Esophagus (tissue), 2 donors: Measurements from ENCODE around the gene MRPL21. TPM values are rescaled to one million over a fixed set of nuclear protein-coding genes. Genes with fewer than 3 reads are reported as not detected.

Experiments used
- H3K27ac ChIP-seq, 2 donors: one replicate each; pipeline ENCODE4 v1.5.1; 2013; ENCODE audit warnings: low read depth in 2 of 2, mild to moderate bottlenecking in 2 of 2, inconsistent platforms in 1 of 2, low read length in 1 of 2, moderate library complexity in 1 of 2
- H3K27me3 ChIP-seq, 2 donors: one replicate each; pipeline ENCODE4 v1.6.1; 2013; ENCODE audit warnings: low read length in 2 of 2, control low read depth in 1 of 2, mild to moderate bottlenecking in 1 of 2; ENCODE audit not compliant: insufficient read depth in 2 of 2, control insufficient read depth in 1 of 2
- H3K36me3 ChIP-seq, 2 donors: one replicate each; pipeline ENCODE4 v1.6.1; 2013; ENCODE audit warnings: low read length in 1 of 2; ENCODE audit not compliant: control insufficient read depth in 2 of 2, insufficient read depth in 2 of 2
- H3K4me1 ChIP-seq, 2 donors: one replicate each; pipeline ENCODE4 v1.6.1; 2013; ENCODE audit warnings: low read length in 1 of 2; ENCODE audit not compliant: control insufficient read depth in 2 of 2, insufficient read depth in 2 of 2
- H3K4me3 ChIP-seq, 2 donors: one replicate each; pipeline ENCODE4 v1.5.1; 2013; ENCODE audit warnings: low read length in 2 of 2, mild to moderate bottlenecking in 2 of 2, low read depth in 1 of 2, moderate library complexity in 1 of 2
- H3K9me3 ChIP-seq, 2 donors: one replicate each; pipeline ENCODE4 v1.6.1; 2013; ENCODE audit warnings: mild to moderate bottlenecking in 2 of 2, low read depth in 1 of 2, low read length in 1 of 2, moderate library complexity in 1 of 2; ENCODE audit not compliant: control insufficient read depth in 2 of 2, insufficient read depth in 1 of 2
- WGBS, 2 donors: extraction: QIAGEN DNeasy Blood & Tissue Kit; methylation state at CpG; one replicate each; pipeline ENCODE4 v1.1.7; 2013; 5-methylcytosine and 5-hydroxymethylcytosine counted together
- polyA plus RNA-seq, 2 donors: library from polyadenylated mRNA; stranded (reverse); fragments of 200-250 nt; gene quantifications; one replicate each; pipeline ENCODE4 v1.2.3, GENCODE V29; 2013
- donor health status: healthy with polysubstance abuse.
- donor health status: Bipolar disorder and iron deficiency.

MRPL21 gene
- polyA plus RNA-seq, 2 donors = 63.0 to 77.6 TPM

- no peaks in the 10 kb centered on the region for H3K27me3 ChIP-seq
- no peak overlapping the region for H3K4me3 ChIP-seq
- no peaks in the 10 kb centered on the region for H3K9me3 ChIP-seq
- peak overlapping the region in 1 of 2 donors; percentile 6 for H3K27ac ChIP-seq
- 89 to 92% methylated on average over 15 of the region's 15 CpGs for WGBS, 2 donors
- no peaks in the 10 kb centered on the region for H3K4me1 ChIP-seq
- H3K36me3 ChIP-seq = peaks cover 11 to 76% of the 10 kb centered on the region in 2 donors
These were observed 31.4 kb upstream of the MRPL21 start for GRCh38 chr11:68935066-68935465.

GRCh38 chr11:68934666-68935065 lies 31.0 kb upstream of the MRPL21 start:
- H3K4me1 ChIP-seq = no peaks in the 10 kb centered on the region
- WGBS, 2 donors = 90 to 95% methylated on average over 13 of the region's 13 CpGs
- H3K36me3 ChIP-seq = peaks cover 15 to 76% of the 10 kb centered on the region in 2 donors
- no peak overlapping the region for H3K4me3 ChIP-seq
- peak overlapping the region in 1 of 2 donors; percentile 39 for H3K27ac ChIP-seq
- H3K9me3 ChIP-seq = no peaks in the 10 kb centered on the region
- H3K27me3 ChIP-seq = no peaks in the 10 kb centered on the region

GRCh38 chr11:68934321-68934645 lies 30.7 kb upstream of the MRPL21 start:
- Histone ChIP-seq H3K9me3 (no peaks in the 10 kb centered on the region), H3K27me3 (no peaks in the 10 kb centered on the region), H3K27ac (peak overlapping the region in 1 of 2 donors; percentile 39), H3K4me3 (no peak overlapping the region), H3K36me3 (peaks cover 19 to 76% of the 10 kb centered on the region in 2 donors), H3K4me1 (no peaks in the 10 kb centered on the region)
- 92 to 95% methylated on average over 12 of the region's 12 CpGs for WGBS, 2 donors

DNA sequence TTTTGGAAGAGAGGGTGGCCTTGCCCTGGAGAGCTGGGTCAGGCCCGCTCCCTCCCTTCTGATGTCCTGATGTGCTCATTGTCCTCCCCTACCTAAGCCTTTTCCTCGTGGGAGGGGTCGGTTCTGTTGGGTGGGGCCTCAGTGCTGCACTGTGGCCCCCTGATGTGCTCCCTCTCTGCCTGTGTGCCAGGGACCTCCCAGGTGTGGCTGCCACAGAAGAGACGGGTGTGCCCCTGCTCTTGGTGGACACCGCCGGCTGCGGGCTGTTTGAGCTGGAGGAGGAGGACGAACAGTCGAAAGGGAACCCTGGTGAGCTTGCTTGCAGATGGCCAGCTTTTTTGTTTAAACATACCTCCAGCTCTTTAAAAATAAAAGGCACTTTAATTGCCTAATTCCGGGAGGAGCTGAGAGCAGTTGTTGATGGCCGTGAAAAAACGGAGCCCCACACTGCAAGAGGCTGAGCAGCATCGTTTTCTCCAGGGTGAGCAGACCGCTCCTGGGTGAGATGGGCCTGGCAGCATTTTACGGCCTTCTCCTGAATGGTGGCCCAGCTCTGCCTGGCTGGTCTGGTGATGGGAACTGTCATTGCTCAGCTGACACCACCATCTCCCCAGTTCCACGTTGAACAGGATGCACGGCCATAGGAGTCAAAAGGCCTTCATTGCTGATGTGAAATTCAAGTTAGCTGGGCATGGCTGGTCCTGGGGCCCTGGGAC lies 30.1 kb upstream of the MRPL21 start:
- H3K9me3 ChIP-seq = no peaks in the 10 kb centered on the region
- 86 to 90% methylated on average over 17 of the region's 17 CpGs for WGBS, 2 donors

DNA sequence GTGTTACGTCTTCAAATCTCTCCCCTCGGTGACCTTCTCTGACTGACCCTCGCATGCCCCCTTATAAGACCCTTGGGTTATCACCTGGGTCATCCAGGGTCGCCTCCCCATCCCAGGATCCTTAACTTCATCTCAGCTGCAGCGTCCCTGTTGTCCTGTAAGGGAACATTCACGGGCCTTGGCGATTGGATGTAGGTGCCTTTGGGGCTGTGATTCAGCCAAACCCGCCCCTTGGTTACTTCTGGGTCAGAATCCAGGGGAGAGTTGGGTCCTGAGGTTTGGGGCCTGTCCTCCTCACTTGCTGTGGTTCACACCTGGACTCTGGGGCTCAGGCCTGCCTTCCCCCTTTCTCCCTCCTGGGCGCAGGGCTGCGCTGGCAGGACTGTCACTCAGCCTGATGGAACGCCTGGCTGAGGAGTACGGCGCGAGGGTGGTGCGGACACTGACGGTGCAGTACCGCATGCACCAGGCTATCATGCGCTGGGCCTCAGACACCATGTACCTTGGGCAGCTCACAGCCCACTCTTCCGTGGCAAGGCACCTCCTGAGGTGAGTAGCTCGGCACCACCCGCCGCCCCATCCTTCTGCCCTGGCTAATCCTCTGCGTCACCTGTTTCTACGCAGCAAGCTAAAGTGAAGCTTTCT lies 29.4 kb upstream of the MRPL21 start:
- Histone ChIP-seq H3K36me3 (peaks cover 15 to 71% of the 10 kb centered on the region in 2 donors), H3K27me3 (no peaks in the 10 kb centered on the region), H3K27ac (peak overlapping the region in 1 of 2 donors; percentile 50), H3K4me3 (no peak overlapping the region), H3K4me1 (no peaks in the 10 kb centered on the region), H3K9me3 (no peaks in the 10 kb centered on the region)
- WGBS, 2 donors = 95 to 96% methylated on average over 23 to 24 of the region's 24 CpGs

More for the DNA sequence above, 30.1 kb upstream of the MRPL21 start:
- Histone ChIP-seq H3K27me3 (no peaks in the 10 kb centered on the region), H3K27ac (peak overlapping the region in 1 of 2 donors; percentile 39), H3K4me1 (no peaks in the 10 kb centered on the region), H3K4me3 (no peak overlapping the region), H3K36me3 (peaks cover 19 to 76% of the 10 kb centered on the region in 2 donors)

GRCh38 chr11:68932358-68932757 lies 28.7 kb upstream of the MRPL21 start:
- Histone ChIP-seq H3K27ac (peak overlapping the region in 1 of 2 donors; percentile 50), H3K27me3 (no peaks in the 10 kb centered on the region), H3K36me3 (peaks cover 15 to 66% of the 10 kb centered on the region in 2 donors), H3K4me1 (no peaks in the 10 kb centered on the region), H3K4me3 (no peak overlapping the region), H3K9me3 (no peaks in the 10 kb centered on the region)
- 74 to 80% methylated on average over 7 of the region's 7 CpGs for WGBS, 2 donors

GRCh38 chr11:68931911-68932310 lies 28.3 kb upstream of the MRPL21 start:
- H3K27ac ChIP-seq = peak overlapping the region in 1 of 2 donors; percentile 29
- no peaks in the 10 kb centered on the region for H3K9me3 ChIP-seq
- 85 to 91% methylated on average over 17 of the region's 17 CpGs for WGBS, 2 donors
- H3K4me1 ChIP-seq = no peaks in the 10 kb centered on the region
- no peak overlapping the region for H3K4me3 ChIP-seq
- H3K27me3 ChIP-seq = no peaks in the 10 kb centered on the region
- H3K36me3 ChIP-seq = peaks cover 13 to 62% of the 10 kb centered on the region in 2 donors

- Histone ChIP-seq H3K4me1 (no peaks in the 10 kb centered on the region), H3K4me3 (no peak overlapping the region), H3K27me3 (no peaks in the 10 kb centered on the region), H3K27ac (no peak overlapping the region), H3K9me3 (no peaks in the 10 kb centered on the region), H3K36me3 (peaks cover 13 to 55% of the 10 kb centered on the region in 2 donors)
- 88 to 93% methylated on average over 21 of the region's 21 CpGs for WGBS, 2 donors
These were observed 27.6 kb upstream of the MRPL21 start for GRCh38 chr11:68930991-68931855.

GRCh38 chr11:68929706-68930570 lies 26.3 kb upstream of the MRPL21 start:
- H3K4me1 ChIP-seq = no peaks in the 10 kb centered on the region
- no peaks in the 10 kb centered on the region for H3K27me3 ChIP-seq
- H3K4me3 ChIP-seq = no peak overlapping the region
- H3K9me3 ChIP-seq = peaks cover 0 to 2% of the 10 kb centered on the region in 2 donors
- WGBS, 2 donors = 93 to 97% methylated on average over 20 of the region's 20 CpGs
- peak overlapping the region in 1 of 2 donors; percentile 6 for H3K27ac ChIP-seq
- H3K36me3 ChIP-seq = peaks cover 16 to 51% of the 10 kb centered on the region in 2 donors
